Heart left ventricle (tissue), 16 donors: Measurements from ENCODE around the gene CLK2. TPM values are rescaled to one million over a fixed set of nuclear protein-coding genes. Genes with fewer than 3 reads are reported as not detected.
"Not testable (repeated sequence)": the region's sequence is repeated elsewhere in the genome, so short reads cannot be mapped to it uniquely, and the experiment has no call there.

Experiments used
- ATAC-seq, 4 donors: fragments of 200-7000 bp; cut with Tn5 transposase; one replicate each; pipeline ENCODE4 v1.9.1; 2020 to 2022; ENCODE audit warnings: moderate library complexity in 4 of 4, mild to moderate bottlenecking in 3 of 4, moderate number of reproducible peaks in 1 of 4
- DNase-seq, 5 donors: peaks; one replicate each; pipeline ENCODE4 v3.0.0-alpha.2; 2020
- H3K27ac ChIP-seq, 12 donors: fragments of 200-600 bp; sonication (generic) in 4 of 12; one replicate each; pipeline versions ENCODE4 v1.5.0 to v1.8.0; 2016 to 2022; ENCODE audit warnings: mild to moderate bottlenecking in 2 of 12
- H3K27me3 ChIP-seq, 9 donors: fragments of 200-600 bp; sonication (generic) in 2 of 9; one replicate each; pipeline versions ENCODE4 v1.5.1 to v1.8.0; 2016 to 2022; ENCODE audit warnings: mild to moderate bottlenecking in 3 of 9
- H3K36me3 ChIP-seq, 9 donors: fragments of 200-600 bp; sonication (generic) in 2 of 9; one replicate each; pipeline versions ENCODE4 v1.5.0 to v1.8.0; 2018 to 2022; ENCODE audit warnings: mild to moderate bottlenecking in 2 of 9
- H3K4me1 ChIP-seq, 12 donors: fragments of 200-600 bp; sonication (generic) in 4 of 12; one replicate each; pipeline versions ENCODE4 v1.5.0 to v1.8.0; 2016 to 2022; ENCODE audit warnings: mild to moderate bottlenecking in 3 of 12
- H3K4me3 ChIP-seq, 12 donors: fragments of 200-600 bp; sonication (generic) in 4 of 12; one replicate each; pipeline versions ENCODE4 v1.5.0 to v1.8.0; 2017 to 2022; ENCODE audit warnings: mild to moderate bottlenecking in 9 of 12, moderate library complexity in 4 of 12
- H3K9me3 ChIP-seq, 12 donors: fragments of 200-600 bp; sonication (generic) in 4 of 12; one replicate each; pipeline versions ENCODE4 v1.5.0 to v1.8.0; 2016 to 2022; ENCODE audit warnings: mild to moderate bottlenecking in 1 of 12
- POLR2A ChIP-seq, 2 donors: fragments of 450-650 bp; IDR thresholded peaks; one replicate each; pipeline ENCODE4 v1.6.1; 2017; ENCODE audit warnings: antibody characterized with exemption in 2 of 2, mild to moderate bottlenecking in 2 of 2, moderate library complexity in 2 of 2
- WGBS, 4 donors: extraction: QIAGEN DNeasy Blood & Tissue Kit in 2 of 4; methylation state at CpG; one replicate each; pipeline versions ENCODE4 v1.1.5 to v1.1.7; 2013 to 2018; 5-methylcytosine and 5-hydroxymethylcytosine counted together
- intact Hi-C, 10 donors: fragments of 100-400 bp; cut with DNase I; formaldehyde crosslinking; loops; one replicate each; pipeline versions ENCODE4 v1.11.1 to v1.14.2; 2022
- polyA plus RNA-seq, 2 donors: library from polyadenylated mRNA; stranded (reverse); fragments of 200-250 nt; gene quantifications; one replicate each; pipeline ENCODE4 v1.2.3, GENCODE V29; 2013
- total RNA-seq, 9 donors: library from RNA; depleted of rRNA in 2 of 9; stranded (reverse); fragments of >200 nt in 2 of 9; fragmentation: NEBNext Ultra II Directional in 3 of 9; extraction: Animal tissue kit (Norgen Biotek cat#: 25700) in 3 of 9; gene quantifications; one replicate each; pipeline versions ENCODE4 v1.1.0 to v1.2.4, GENCODE V29; 2016 to 2023
- TF ChIP-seq, protein P1 (sequence below), 12 donors: fragments of 200-600 bp; sonication (generic) in 4 of 12; IDR thresholded peaks; one replicate each; pipeline versions ENCODE4 v1.5.0 to v1.8.0; 2018 to 2022; ENCODE audit warnings: antibody characterized with exemption in 12 of 12, mild to moderate bottlenecking in 5 of 12
- donor health status: ischemic (EF 13 %, LVEDD 7.1; RV severe dilation, severe dysfunction).
- donor health status: healthy with polysubstance abuse.
- donor health status: DM: no; HTN: yes; CAD: no.
- donor health status: DM: no; HTN: no; CAD: no.
- donor health status: ischemic (EF 25% LVEDD 6.9; RV normal size, moderate dysfunction).
- donor health status: ischemic (EF 25% LVEDD 5.7; RV mildly dilated, moderate dysfunction).
- donor health status: healthy.
- donor health status: DM: yes; HTN: yes; CAD: no.
- donor health status: ischemic (EF 35%, LVEDD 5.7; RV mildly dilated, moderate dysfunction).
- donor health status: nonischemic (EF 11% LVEDD 7.7; RV severe dilation, severe dysfunction).
- donor health status: DM: yes; HTN: yes; CAD: no.
- donor health status: PGD.
- donor health status: ischemic (EF 29% LVEDD 5.4; RV normal size, mild dysfunction).
- donor health status: nonischemic (EF 23%, LVEDD 6.1; RV moderate dilation, normal function).

Gene CLK2
- total and polyA plus RNA-seq, 11 donors, result 9.6 to 26.1 (median 17.2) TPM

DNA sequence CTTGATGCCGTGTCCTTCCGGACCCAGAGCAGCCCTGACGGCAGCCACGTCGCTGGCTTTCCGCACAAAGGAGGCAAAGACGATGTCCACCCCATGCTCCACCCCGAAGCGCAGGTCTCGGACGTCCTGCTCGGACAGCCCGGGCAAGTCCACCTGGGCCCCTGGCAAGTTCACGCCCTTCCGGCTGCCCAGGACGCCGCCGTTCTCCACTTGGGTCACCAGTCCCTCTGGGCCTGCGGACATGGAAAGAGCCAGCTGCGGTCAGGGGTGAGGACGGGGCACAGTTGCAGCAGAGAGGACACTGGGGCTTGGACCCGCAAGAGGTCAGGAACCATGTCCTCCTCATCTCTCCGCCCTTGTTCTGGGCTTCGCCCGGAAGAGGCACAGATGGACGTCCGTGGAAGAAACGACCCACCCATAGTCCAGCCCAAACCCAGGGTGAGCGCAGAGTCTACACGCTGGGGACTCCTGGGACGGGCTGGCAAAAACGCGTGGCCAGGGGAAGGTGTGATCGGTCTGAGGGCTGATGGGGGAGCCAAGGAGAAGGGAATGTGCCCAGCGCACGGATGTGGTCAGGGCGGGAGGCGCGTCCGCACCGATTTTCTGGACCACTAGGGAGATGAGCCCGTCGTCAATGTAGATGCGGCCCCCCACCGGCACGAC lies 21.3 kb upstream of the CLK2 start:
- peak in 2 of 4 donors; percentile 9 to 18 for ATAC-seq
- Histone ChIP-seq H3K4me3 (peak overlapping the region in 5 of 12 donors; percentile 8 to 30 (median 14)), H3K4me1 (peaks cover 0 to 10% (median 4%) of the 10 kb centered on the region in 12 donors), H3K36me3 (no peaks in the 10 kb centered on the region), H3K27me3 (peaks cover 6 to 41% (median 29%) of the 10 kb centered on the region in 9 donors), H3K27ac (no peak overlapping the region), H3K9me3 (no peaks in the 10 kb centered on the region)
- TF ChIP-seq POLR2A (IDR thresholded peaks at IDR 0.05), result no peak
- TF ChIP-seq, protein P1, sequence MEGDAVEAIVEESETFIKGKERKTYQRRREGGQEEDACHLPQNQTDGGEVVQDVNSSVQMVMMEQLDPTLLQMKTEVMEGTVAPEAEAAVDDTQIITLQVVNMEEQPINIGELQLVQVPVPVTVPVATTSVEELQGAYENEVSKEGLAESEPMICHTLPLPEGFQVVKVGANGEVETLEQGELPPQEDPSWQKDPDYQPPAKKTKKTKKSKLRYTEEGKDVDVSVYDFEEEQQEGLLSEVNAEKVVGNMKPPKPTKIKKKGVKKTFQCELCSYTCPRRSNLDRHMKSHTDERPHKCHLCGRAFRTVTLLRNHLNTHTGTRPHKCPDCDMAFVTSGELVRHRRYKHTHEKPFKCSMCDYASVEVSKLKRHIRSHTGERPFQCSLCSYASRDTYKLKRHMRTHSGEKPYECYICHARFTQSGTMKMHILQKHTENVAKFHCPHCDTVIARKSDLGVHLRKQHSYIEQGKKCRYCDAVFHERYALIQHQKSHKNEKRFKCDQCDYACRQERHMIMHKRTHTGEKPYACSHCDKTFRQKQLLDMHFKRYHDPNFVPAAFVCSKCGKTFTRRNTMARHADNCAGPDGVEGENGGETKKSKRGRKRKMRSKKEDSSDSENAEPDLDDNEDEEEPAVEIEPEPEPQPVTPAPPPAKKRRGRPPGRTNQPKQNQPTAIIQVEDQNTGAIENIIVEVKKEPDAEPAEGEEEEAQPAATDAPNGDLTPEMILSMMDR (IDR thresholded peaks at IDR 0.05), result no peak
- 28 to 36% (median 32%) methylated on average over 27 to 46 of the region's 46 CpGs for WGBS, 4 donors
- intact Hi-C loops, result no loop called here
- DNase-seq, result no peak

DNA sequence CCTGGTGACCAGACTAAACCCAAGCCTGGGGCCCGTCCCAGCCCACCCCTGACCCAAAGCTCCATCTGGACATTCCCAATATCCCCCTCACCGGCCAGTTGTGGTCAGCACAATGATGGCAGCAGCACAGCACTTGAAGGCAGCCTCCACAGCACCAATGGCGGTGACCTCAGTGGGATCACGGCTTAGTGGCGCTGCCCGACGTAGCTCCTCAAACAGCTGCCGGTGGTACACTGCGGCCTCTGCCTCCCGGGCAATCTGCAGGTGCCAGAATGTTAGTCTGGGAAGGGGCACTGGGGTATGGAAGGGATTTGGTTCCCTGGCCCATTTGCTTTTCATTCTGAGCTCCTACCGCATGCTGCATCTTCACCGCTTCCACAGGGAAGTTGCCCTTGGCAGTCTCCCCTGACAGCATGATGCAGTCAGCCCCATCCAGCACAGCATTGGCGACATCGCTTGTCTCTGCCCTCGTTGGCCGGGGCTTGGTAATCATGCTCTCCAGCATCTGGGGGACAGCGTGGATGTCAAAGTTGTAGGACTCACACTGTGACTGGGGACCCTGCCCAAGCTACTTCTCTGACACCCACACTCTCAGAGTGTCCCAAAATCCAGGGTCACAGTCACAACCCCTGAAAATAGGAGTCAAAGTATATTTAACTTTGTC lies 19.9 kb upstream of the CLK2 start:
- TF ChIP-seq, protein P1 (IDR thresholded peaks at IDR 0.05), result no peak
- TF ChIP-seq POLR2A (IDR thresholded peaks at IDR 0.05), result no peak

DNA sequence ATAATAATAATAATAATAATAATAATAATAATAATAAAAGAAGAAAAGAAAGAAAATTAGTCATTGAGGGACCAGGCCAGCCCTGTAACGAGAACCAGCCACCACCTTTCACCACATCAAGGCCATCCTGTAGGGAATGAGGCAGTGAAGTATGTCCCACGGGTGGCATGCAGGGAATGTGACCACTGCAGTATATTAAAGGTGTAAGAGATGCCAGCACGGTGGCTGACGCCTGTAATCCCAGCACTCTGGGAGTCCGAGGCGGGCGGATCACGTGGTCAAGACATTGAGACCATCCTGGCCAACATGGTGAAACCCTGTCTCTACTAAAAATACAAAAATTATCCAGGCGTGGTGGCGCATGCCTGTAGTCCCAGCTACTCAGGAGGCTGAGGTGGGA lies 17.7 kb upstream of the CLK2 start:
- H3K4me1 ChIP-seq, result peaks cover 0 to 10% (median 4%) of the 10 kb centered on the region in 12 donors
- H3K27ac ChIP-seq, H3K36me3 ChIP-seq, H3K9me3 ChIP-seq, H3K4me3 ChIP-seq, DNase-seq, intact Hi-C loops, ATAC-seq: not testable (repeated sequence)
- 64 to 73% (median 68%) methylated on average over 10 of the region's 10 CpGs for WGBS, 4 donors
- H3K27me3 ChIP-seq, result peaks cover 6 to 28% (median 20%) of the 10 kb centered on the region in 9 donors

More for the DNA sequence above, 19.9 kb upstream of the CLK2 start:
- H3K36me3 ChIP-seq, result no peaks in the 10 kb centered on the region
- WGBS, 4 donors, result 85 to 89% (median 86%) methylated on average over 17 of the region's 17 CpGs
- no peaks in the 10 kb centered on the region for H3K9me3 ChIP-seq
- DNase-seq, result no peak
- H3K27me3 ChIP-seq, result peaks cover 6 to 41% (median 29%) of the 10 kb centered on the region in 9 donors
- peaks cover 0 to 10% (median 4%) of the 10 kb centered on the region in 12 donors for H3K4me1 ChIP-seq
- H3K27ac ChIP-seq, result no peak overlapping the region
- no peak overlapping the region for H3K4me3 ChIP-seq
- intact Hi-C loops, result no loop called here
- no peak for ATAC-seq

DNA sequence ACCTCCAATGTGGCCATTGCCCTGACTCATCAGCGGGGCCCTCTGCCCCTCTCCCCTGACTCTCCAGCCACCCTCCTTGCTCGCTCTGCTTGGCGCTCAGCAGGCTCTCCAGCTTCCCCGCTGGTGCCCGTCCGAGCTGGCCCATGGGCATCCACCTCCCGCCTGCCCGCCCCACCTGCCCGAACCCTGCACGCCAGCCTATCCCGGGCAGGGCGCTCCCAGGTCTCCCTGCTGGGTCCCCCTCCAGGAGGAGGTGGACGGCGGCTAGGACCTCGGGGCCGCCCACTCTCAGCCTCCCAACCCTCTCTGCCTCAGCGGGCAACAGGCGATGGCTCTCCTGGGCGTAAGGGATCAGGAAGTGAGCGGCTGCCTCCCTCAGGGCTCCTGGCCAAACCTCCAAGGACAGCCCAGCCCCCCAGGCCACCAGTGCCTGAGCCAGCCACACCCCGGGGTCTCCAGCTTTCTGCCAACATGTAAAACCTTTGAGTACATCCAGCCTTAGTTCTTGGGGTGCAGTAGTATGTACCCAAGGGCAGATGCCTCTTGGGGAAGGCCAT lies 14.8 kb upstream of the CLK2 start:
- Histone ChIP-seq H3K9me3 (no peaks in the 10 kb centered on the region), H3K27ac (no peak overlapping the region), H3K4me3 (no peak overlapping the region), H3K27me3 (peaks cover 0 to 2% (median 0%) of the 10 kb centered on the region in 9 donors), H3K4me1 (no peaks in the 10 kb centered on the region), H3K36me3 (no peaks in the 10 kb centered on the region)
- 90 to 100% (median 92%) methylated on average over 13 to 21 of the region's 21 CpGs for WGBS, 4 donors
- ATAC-seq (no peak), DNase-seq (no peak)
- TF ChIP-seq, protein P1 (IDR thresholded peaks at IDR 0.05), result no peak
- intact Hi-C loops, result no loop called here
